Common myeloid progenitor, CD34-positive (primary cell): ENCODE data around the gene PFDN5.

Experiments
- CTCF ChIA-PET: fragments of 350-600 bp; sonication (Branson Sonifier 250); formaldehyde crosslinking; loops from one replicate; lab custom pipeline; 2021; ENCODE audit warnings: antibody characterized with exemption; lab: Charles Lee
- POLR2A ChIA-PET: fragments of 350-600 bp; sonication (Branson Sonifier 250); formaldehyde crosslinking; loops from one replicate; lab custom pipeline; 2021; ENCODE audit warnings: antibody characterized with exemption; lab: Charles Lee
- DNase-seq, 3 donors: peaks; one replicate each; pipeline versions ENCODE4 v3.0.0 to v3.0.0-alpha.2; 2013
- H3K27ac ChIP-seq, 2 experiments: 1 replicate in 1 of 2; 2 replicates in 1 of 2; pipeline ENCODE4 v1.7.0; 2013; ENCODE audit warnings: inconsistent platforms in 2 of 2, low read length in 2 of 2, mild to moderate bottlenecking in 2 of 2, low read depth in 1 of 2, moderate library complexity in 1 of 2; ENCODE audit not compliant: severe bottlenecking in 2 of 2, insufficient read depth in 1 of 2, poor library complexity in 1 of 2
- H3K27me3 ChIP-seq, 5 experiments: replicated peaks in 2 of 5; 1 replicate in 3 of 5; 2 replicates in 2 of 5; pipeline versions ENCODE4 v1.6.1 to v1.7.0; 2013; ENCODE audit warnings: low read length in 4 of 5, mild to moderate bottlenecking in 2 of 5, moderate library complexity in 2 of 5, inconsistent platforms in 1 of 5; ENCODE audit not compliant: insufficient read depth in 5 of 5, control insufficient read depth in 4 of 5
- H3K36me3 ChIP-seq, 4 experiments: 1 replicate in 2 of 4; 2 replicates in 2 of 4; pipeline versions ENCODE4 v1.6.1 to v1.7.0; 2013; ENCODE audit warnings: low read length in 3 of 4, control low read depth in 1 of 4, mild to moderate bottlenecking in 1 of 4; ENCODE audit not compliant: control insufficient read depth in 4 of 4, insufficient read depth in 4 of 4
- H3K4me1 ChIP-seq, 4 experiments: 1 replicate in 3 of 4; 2 replicates in 1 of 4; pipeline versions ENCODE4 v1.6.1 to v1.7.1; 2013; ENCODE audit warnings: low read length in 3 of 4, mild to moderate bottlenecking in 3 of 4, control low read depth in 1 of 4, inconsistent platforms in 1 of 4, moderate library complexity in 1 of 4; ENCODE audit not compliant: control insufficient read depth in 4 of 4, insufficient read depth in 4 of 4; ENCODE audit errors: control extremely low read depth in 1 of 4
- H3K4me3 ChIP-seq, 7 experiments: 1 replicate in 4 of 7; 2 replicates in 3 of 7; pipeline versions ENCODE4 v1.5.1 to v1.7.0; 2013; ENCODE audit warnings: mild to moderate bottlenecking in 7 of 7, low read length in 6 of 7, moderate library complexity in 6 of 7, inconsistent platforms in 2 of 7, low read depth in 2 of 7, control low read depth in 1 of 7; ENCODE audit not compliant: insufficient read depth in 4 of 7, control insufficient read depth in 1 of 7; ENCODE audit errors: extremely low read depth in 1 of 7
- H3K9me3 ChIP-seq, 5 experiments: 1 replicate in 4 of 5; 2 replicates in 1 of 5; pipeline versions ENCODE4 v1.6.1 to v1.7.1; 2013; ENCODE audit warnings: low read length in 4 of 5, mild to moderate bottlenecking in 2 of 5, inconsistent platforms in 1 of 5, low read depth in 1 of 5, moderate library complexity in 1 of 5; ENCODE audit not compliant: control insufficient read depth in 4 of 5, insufficient read depth in 2 of 5; ENCODE audit errors: control extremely low read depth in 1 of 5
- WGBS: methylation state at CpG from one replicate; pipeline ENCODE4 v1.1.5; 2013; ENCODE audit not compliant: insufficient coverage; 5-methylcytosine and 5-hydroxymethylcytosine counted together

The PFDN5 gene

DNA sequence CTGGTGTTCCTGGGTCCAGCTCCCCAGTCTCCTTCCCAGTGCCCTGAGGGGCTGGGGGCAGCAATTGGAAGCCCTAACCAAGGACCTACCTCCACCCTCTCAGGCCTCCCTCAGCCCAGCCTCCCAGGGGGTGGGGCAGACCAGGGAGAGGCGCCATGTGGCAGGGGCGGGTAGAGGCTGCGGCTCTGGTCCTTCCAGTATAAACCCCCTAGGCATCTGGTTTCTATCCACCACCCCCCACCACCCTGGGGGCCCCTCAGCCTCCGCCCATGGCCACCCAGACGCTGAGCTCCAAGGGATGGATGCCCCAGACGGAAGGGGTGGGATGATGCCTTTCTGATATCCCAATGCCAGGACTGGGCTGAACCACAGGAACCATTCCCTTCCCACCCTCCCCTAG is 43.6 kb downstream of the PFDN5 start:
- H3K27me3 ChIP-seq = peaks cover 0 to 14% (median 3%) of the 10 kb centered on the region in 5 experiments
- no peaks in the 10 kb centered on the region for H3K9me3 ChIP-seq
- no peak overlapping the region for H3K27ac ChIP-seq
- no peak for DNase-seq
- ChIA-PET CTCF (interaction anchor here (1.1 to 22.0 kb wide), 3 partner anchors 9 to 18 kb away, joined by 3 to 489 read pairs (median 7); partner anchors contain the start of gene AAAS), POLR2A (no interaction called here)
- no peak overlapping the region for H3K4me3 ChIP-seq
- WGBS = 93% methylated on average over 3 of the region's 6 CpGs
- H3K36me3 ChIP-seq = no peaks in the 10 kb centered on the region
- peaks cover 0 to 36% (median 22%) of the 10 kb centered on the region in 4 experiments for H3K4me1 ChIP-seq

DNA sequence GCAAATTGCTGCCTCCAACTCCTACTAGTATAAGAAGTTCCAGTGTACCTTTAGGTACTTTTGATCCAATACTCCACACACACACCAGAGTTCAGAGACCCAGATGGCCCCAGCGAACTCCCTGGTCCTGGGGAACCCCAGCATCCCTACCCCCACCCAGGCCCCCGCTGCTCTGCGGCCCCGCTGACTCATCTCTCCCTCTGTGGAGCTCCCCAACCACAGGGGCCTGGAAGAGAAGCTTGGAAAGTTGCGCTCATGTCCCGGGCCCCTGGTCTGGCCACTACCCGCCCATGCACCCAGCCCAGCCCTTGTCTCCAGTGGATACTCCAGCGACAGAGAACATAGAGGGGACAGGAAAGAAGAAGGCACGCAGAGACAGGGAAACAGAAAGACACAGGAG is 45.1 kb downstream of the PFDN5 start:
- peaks cover 0 to 14% (median 3%) of the 10 kb centered on the region in 5 experiments for H3K27me3 ChIP-seq
- POLR2A ChIA-PET = interaction anchor here (0.6 to 1.1 kb wide), 2 partner anchors 22 to 150 kb away, joined by 3 to 5 read pairs; no protein-coding TSS in a partner anchor
- DNase-seq = no peak
- CTCF ChIA-PET = interaction anchor here (0.6 to 15.7 kb wide), 3 partner anchors 12 to 170 kb away, joined by 3 to 489 read pairs (median 3); partner anchors contain the start of genes AAAS and SP7
- no peak overlapping the region for H3K27ac ChIP-seq
- H3K9me3 ChIP-seq = no peaks in the 10 kb centered on the region
- no peaks in the 10 kb centered on the region for H3K36me3 ChIP-seq
- peaks cover 0 to 40% (median 32%) of the 10 kb centered on the region in 4 experiments for H3K4me1 ChIP-seq
- no peak overlapping the region for H3K4me3 ChIP-seq
- 82% methylated on average over 3 of the region's 9 CpGs for WGBS

- H3K9me3 ChIP-seq = no peaks in the 10 kb centered on the region
- ChIA-PET CTCF (interaction anchor here (3.3 to 15.7 kb wide), 2 partner anchors 15 to 40 kb away, joined by 27 to 489 read pairs; partner anchors contain the start of genes AAAS and SP7), POLR2A (no interaction called here)
- no peaks in the 10 kb centered on the region for H3K36me3 ChIP-seq
- H3K27ac ChIP-seq = no peak overlapping the region
- no peak overlapping the region for H3K4me3 ChIP-seq
- no peak for DNase-seq
- H3K27me3 ChIP-seq = peaks cover 0 to 6% (median 2%) of the 10 kb centered on the region in 5 experiments
- H3K4me1 ChIP-seq = peaks cover 0 to 24% (median 17%) of the 10 kb centered on the region in 4 experiments
- WGBS = 82% methylated on average over 2 of the region's 3 CpGs
Measured at GRCh38 chr12:53343449-53343848, 48.1 kb downstream of the PFDN5 start.

DNA sequence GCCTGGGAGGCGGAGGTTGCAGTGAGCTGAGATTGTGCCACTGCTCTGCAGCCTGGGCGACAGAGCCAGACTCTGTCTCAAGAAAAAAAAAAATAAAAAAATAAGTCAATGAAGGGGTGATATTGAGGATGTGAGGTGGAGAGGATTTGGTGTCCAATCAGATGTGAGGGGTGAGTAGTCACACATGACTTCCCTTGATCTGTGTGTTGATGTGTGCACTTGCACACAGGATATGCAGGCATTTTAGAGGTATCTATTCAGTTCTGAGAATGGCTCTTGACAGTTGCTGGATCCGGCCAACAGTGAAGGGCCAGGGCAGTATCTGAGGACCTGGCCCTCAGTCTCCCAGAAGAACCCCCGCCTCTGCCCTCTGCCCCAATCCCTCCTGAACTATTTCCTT is 48.6 kb downstream of the PFDN5 start:
- peaks cover 0 to 3% (median under 1%) of the 10 kb centered on the region in 5 experiments for H3K27me3 ChIP-seq
- H3K27ac ChIP-seq = no peak overlapping the region
- POLR2A ChIA-PET = interaction anchor here (1.7 kb wide), 1 partner anchor 18 kb away, joined by 16 read pairs; no protein-coding TSS in a partner anchor

DNA sequence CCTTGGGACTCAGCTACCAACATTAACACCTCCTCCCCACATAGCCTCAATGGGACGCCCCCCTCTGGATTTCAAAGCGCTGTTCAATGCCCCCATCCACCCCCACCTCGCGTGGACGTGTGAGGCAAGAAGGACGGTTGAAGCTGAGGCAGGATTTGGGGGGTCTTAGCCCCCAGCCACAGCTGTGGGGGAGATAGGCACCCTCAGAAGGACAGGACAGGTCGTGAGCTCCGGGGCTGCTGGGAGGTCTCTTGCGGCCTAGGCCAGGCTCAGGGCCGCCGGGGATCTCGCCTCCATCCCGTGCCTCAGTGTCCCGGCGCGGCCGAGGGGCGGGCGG is 49.1 kb downstream of the PFDN5 start:
- DNase-seq = peak in 1 of 3 donors; percentile 37
- Histone ChIP-seq H3K36me3 (no peaks in the 10 kb centered on the region), H3K4me3 (peak overlapping the region in 5 of 7 experiments; percentile 25 to 91 (median 45)), H3K9me3 (no peaks in the 10 kb centered on the region), H3K27me3 (peaks cover 0 to 3% (median 0%) of the 10 kb centered on the region in 5 experiments), H3K27ac (no peak overlapping the region), H3K4me1 (peaks cover 0 to 22% (median 17%) of the 10 kb centered on the region in 4 experiments)
- POLR2A ChIA-PET = interaction anchor here (0.6 to 1.7 kb wide), 4 partner anchors 19 to 84 kb away, joined by 3 to 16 read pairs (median 4); no protein-coding TSS in a partner anchor
- WGBS = no CpG with 5 or more reads among the region's 19 CpGs
- CTCF ChIA-PET = interaction anchor here (0.8 to 15.7 kb wide), 21 partner anchors 16 to 185 kb away, joined by 3 to 489 read pairs (median 7); partner anchors contain the start of genes AAAS, AMHR2, PFDN5 and SP7

More for the DNA sequence above, 48.6 kb downstream of the PFDN5 start:
- Histone ChIP-seq H3K4me1 (peaks cover 0 to 22% (median 17%) of the 10 kb centered on the region in 4 experiments), H3K9me3 (no peaks in the 10 kb centered on the region), H3K4me3 (peak overlapping the region in 1 of 7 experiments; percentile 25), H3K36me3 (no peaks in the 10 kb centered on the region)
- CTCF ChIA-PET = interaction anchor here (1.5 to 15.7 kb wide), 10 partner anchors 16 to 132 kb away, joined by 4 to 489 read pairs (median 14); partner anchors contain the start of genes AAAS, AMHR2, PFDN5 and SP7
- 100% methylated on average over 3 of the region's 4 CpGs for WGBS
- no peak for DNase-seq

GRCh38 chr12:53344824-53345485 is 49.6 kb downstream of the PFDN5 start:
- 0% methylated on average over 25 of the region's 50 CpGs for WGBS
- peaks cover 0 to 22% (median 17%) of the 10 kb centered on the region in 4 experiments for H3K4me1 ChIP-seq
- H3K4me3 ChIP-seq = peak overlapping the region; percentile 45 to 91 (median 77)
- H3K9me3 ChIP-seq = no peaks in the 10 kb centered on the region
- H3K36me3 ChIP-seq = no peaks in the 10 kb centered on the region
- H3K27ac ChIP-seq = no peak overlapping the region
- H3K27me3 ChIP-seq = peaks cover 0 to 2% (median 0%) of the 10 kb centered on the region in 5 experiments
- CTCF ChIA-PET = interaction anchor here (0.7 to 15.7 kb wide), 32 partner anchors 9 to 185 kb away, joined by 3 to 489 read pairs (median 5); partner anchors contain the start of genes AAAS, AMHR2, MYG1 and PFDN5
- peak; percentile 79 to 82 (median 80) for DNase-seq
- POLR2A ChIA-PET = interaction anchor here (0.6 to 1.7 kb wide), 7 partner anchors 19 to 148 kb away, joined by 3 to 16 read pairs (median 4); partner anchors contain the start of gene AAAS
